Kidney (tissue), 14 donors: Measurements from ENCODE around the gene SPO11. TPM values are rescaled to one million over a fixed set of nuclear protein-coding genes. Genes with fewer than 3 reads are reported as not detected.

ENCODE experiments used
- DNase-seq, 5 donors: peaks; one replicate each; pipeline ENCODE4 v3.0.0-alpha.2; 2013 to 2020
- FAIRE-seq: peaks from 2 replicates; lab custom pipeline; 2012; peaks lifted over from hg19 to GRCh38; lab: Jason Lieb, UNC
- H3K27ac ChIP-seq, 2 donors: one replicate each; pipeline ENCODE4 v1.7.0; 2013; ENCODE audit warnings: low read depth in 2 of 2, low read length in 2 of 2, inconsistent platforms in 1 of 2
- H3K27me3 ChIP-seq: one replicate; pipeline ENCODE4 v1.7.1; 2013; ENCODE audit warnings: low read length, inconsistent platforms; ENCODE audit not compliant: control insufficient read depth, insufficient read depth
- H3K36me3 ChIP-seq, 3 donors: one replicate each; pipeline versions ENCODE4 v1.7.0 to v1.7.1; 2013; ENCODE audit warnings: low read length in 3 of 3, control low read depth in 1 of 3, inconsistent platforms in 1 of 3; ENCODE audit not compliant: insufficient read depth in 3 of 3, control insufficient read depth in 2 of 3
- H3K4me1 ChIP-seq, 3 donors: one replicate each; pipeline versions ENCODE4 v1.7.0 to v1.7.1; 2013; ENCODE audit warnings: low read length in 3 of 3, inconsistent platforms in 1 of 3, low read depth in 1 of 3; ENCODE audit not compliant: control insufficient read depth in 2 of 3, insufficient read depth in 2 of 3
- H3K4me3 ChIP-seq, 3 donors: one replicate each; pipeline versions ENCODE4 v1.7.0 to v1.8.1; 2013; ENCODE audit warnings: low read length in 3 of 3, control low read depth in 1 of 3, inconsistent platforms in 1 of 3
- H3K9ac ChIP-seq, 3 donors: one replicate each; pipeline versions ENCODE4 v1.7.0 to v1.7.1; 2013; ENCODE audit warnings: low read length in 3 of 3, control low read depth in 1 of 3, inconsistent platforms in 1 of 3
- H3K9me3 ChIP-seq, 3 donors: one replicate each; pipeline versions ENCODE4 v1.7.0 to v1.7.1; 2013; ENCODE audit warnings: low read length in 3 of 3, control low read depth in 1 of 3, inconsistent platforms in 1 of 3; ENCODE audit not compliant: control insufficient read depth in 2 of 3, insufficient read depth in 1 of 3
- CTCF ChIP-seq: IDR thresholded peaks from 3 replicates; pipeline ENCODE4 v1.5.1; 2012; ENCODE audit warnings: mild to moderate bottlenecking, moderate library complexity, borderline replicate concordance; ENCODE audit not compliant: insufficient read depth; ENCODE audit errors: extremely low read depth
- intact Hi-C: fragments of 100-400 bp; cut with DNase I; formaldehyde crosslinking; loops from one replicate; pipeline ENCODE4 v1.11.1; 2022
- polyA plus RNA-seq: library from polyadenylated mRNA; stranded (reverse); fragments of 350-450 nt; fragmentation: Illumina TruSeq; extraction: RNeasy Lipid Tissue Mini Kit (QIAGEN cat#74804); gene quantifications from one replicate; pipeline ENCODE4 v1.2.3, GENCODE V29; 2014; ENCODE audit warnings: low read depth, low replicate concordance; ENCODE audit not compliant: insufficient read depth
- total RNA-seq: library from RNA; stranded (reverse); fragmentation: NEBNext Ultra II Directional; extraction: Animal tissue kit (Norgen Biotek cat#: 25700); gene quantifications from one replicate; pipeline ENCODE4 v1.2.1, GENCODE V29; 2021
- donor health status: control.
- donor health status: control.
- donor health status: control.
- donor health status: control.
- donor health status: control.
- donor health status: DM: yes; HTN: yes; CAD: no.
- donor health status: Normal renal cell carcinoma (clear cell type).

SPO11 gene
- total and polyA plus RNA-seq, 2 donors from 2014 or later: not detected

- Histone ChIP-seq H3K9ac (no peak overlapping the region), H3K27ac (no peak overlapping the region), H3K9me3 (no peaks in the 10 kb centered on the region), H3K36me3 (no peaks in the 10 kb centered on the region), H3K27me3 (no peaks in the 10 kb centered on the region), H3K4me1 (no peaks in the 10 kb centered on the region), H3K4me3 (no peak overlapping the region)
- intact Hi-C loops: no loop called here
- TF ChIP-seq CTCF: no peak
- no peak for DNase-seq
- FAIRE-seq: no peak
These were observed 10.0 kb upstream of the SPO11 start for GRCh38 chr20:57319584-57319983.

- Histone ChIP-seq H3K36me3 (no peaks in the 10 kb centered on the region), H3K4me3 (no peak overlapping the region), H3K27me3 (no peaks in the 10 kb centered on the region), H3K4me1 (no peaks in the 10 kb centered on the region), H3K9ac (no peak overlapping the region), H3K9me3 (no peaks in the 10 kb centered on the region), H3K27ac (no peak overlapping the region)
- no peak for TF ChIP-seq CTCF
- DNase-seq: no peak
- no peak for FAIRE-seq
- intact Hi-C loops: no loop called here
These were observed 9.2 kb upstream of the SPO11 start for GRCh38 chr20:57320358-57320757.

GRCh38 chr20:57321142-57321541 is 8.5 kb upstream of the SPO11 start:
- no peaks in the 10 kb centered on the region for H3K27me3 ChIP-seq
- intact Hi-C loops: no loop called here
- no peak for TF ChIP-seq CTCF
- no peaks in the 10 kb centered on the region for H3K9me3 ChIP-seq
- no peaks in the 10 kb centered on the region for H3K4me1 ChIP-seq
- H3K9ac ChIP-seq: no peak overlapping the region
- no peak overlapping the region for H3K27ac ChIP-seq
- no peak for DNase-seq
- H3K36me3 ChIP-seq: no peaks in the 10 kb centered on the region
- no peak for FAIRE-seq
- no peak overlapping the region for H3K4me3 ChIP-seq

GRCh38 chr20:57322476-57322875 is 7.1 kb upstream of the SPO11 start:
- Histone ChIP-seq H3K27me3 (no peaks in the 10 kb centered on the region), H3K27ac (no peak overlapping the region), H3K9me3 (no peaks in the 10 kb centered on the region), H3K4me1 (peaks cover 0 to 2% (median 0%) of the 10 kb centered on the region in 3 donors), H3K4me3 (no peak overlapping the region), H3K9ac (no peak overlapping the region), H3K36me3 (no peaks in the 10 kb centered on the region)
- DNase-seq (peak in 1 of 5 donors; percentile 9), FAIRE-seq (no peak)
- no peak for TF ChIP-seq CTCF
- intact Hi-C loops: no loop called here
